Effector memory CD4-positive, alpha-beta T cell (primary cell): ENCODE measurements around the gene NCMAP.

Experiments
- DNase-seq, 3 donors: peaks; one replicate each; pipeline ENCODE4 v3.0.0-alpha.2; 2020
- H3K27ac ChIP-seq: 2 replicates; pipeline ENCODE4 v1.7.0; 2013; ENCODE audit warnings: mild to moderate bottlenecking, low read length, moderate library complexity; ENCODE audit not compliant: insufficient read depth, poor library complexity, severe bottlenecking
- H3K27me3 ChIP-seq: replicated peaks from 2 replicates; pipeline ENCODE4 v1.7.0; 2013; ENCODE audit warnings: mild to moderate bottlenecking, low read length; ENCODE audit not compliant: insufficient read depth, control insufficient read depth, poor library complexity, severe bottlenecking
- H3K36me3 ChIP-seq: 2 replicates; pipeline ENCODE4 v1.7.0; 2013; ENCODE audit warnings: mild to moderate bottlenecking, low read length, moderate library complexity; ENCODE audit not compliant: control insufficient read depth, insufficient read depth
- H3K4me1 ChIP-seq: 2 replicates; pipeline ENCODE4 v1.7.0; 2013; ENCODE audit warnings: low read length, mild to moderate bottlenecking; ENCODE audit not compliant: control insufficient read depth, insufficient read depth, poor library complexity, severe bottlenecking
- H3K4me3 ChIP-seq: 2 replicates; pipeline ENCODE4 v1.7.0; 2013; ENCODE audit warnings: low read length, low read depth, mild to moderate bottlenecking; ENCODE audit not compliant: insufficient read depth, poor library complexity, severe bottlenecking
- H3K9me3 ChIP-seq: 2 replicates; pipeline ENCODE4 v1.7.0; 2013; ENCODE audit warnings: mild to moderate bottlenecking, low read length, moderate library complexity; ENCODE audit not compliant: control insufficient read depth

Gene NCMAP

GRCh38 chr1:24639094-24639493, 83.2 kb downstream of the NCMAP start:
- no peak for DNase-seq
- Histone ChIP-seq H3K4me1 (peaks cover 7% of the 10 kb centered on the region), H3K36me3 (no peaks in the 10 kb centered on the region), H3K27ac (no peak overlapping the region), H3K9me3 (no peaks in the 10 kb centered on the region), H3K4me3 (no peak overlapping the region), H3K27me3 (no peaks in the 10 kb centered on the region)

- DNase-seq, result no peak
- no peak overlapping the region for H3K27ac ChIP-seq
- H3K4me3 ChIP-seq, result no peak overlapping the region
- H3K9me3 ChIP-seq, result no peaks in the 10 kb centered on the region
- H3K4me1 ChIP-seq, result peaks cover 15% of the 10 kb centered on the region
- H3K36me3 ChIP-seq, result no peaks in the 10 kb centered on the region
- H3K27me3 ChIP-seq, result no peaks in the 10 kb centered on the region
Observed at GRCh38 chr1:24639881-24640280, 84.0 kb downstream of the NCMAP start.

- Histone ChIP-seq H3K36me3 (no peaks in the 10 kb centered on the region), H3K4me1 (peaks cover 19% of the 10 kb centered on the region), H3K27me3 (no peaks in the 10 kb centered on the region), H3K4me3 (no peak overlapping the region), H3K9me3 (no peaks in the 10 kb centered on the region), H3K27ac (no peak overlapping the region)
- no peak for DNase-seq
Observed at GRCh38 chr1:24640288-24640687, 84.4 kb downstream of the NCMAP start.

GRCh38 chr1:24641646-24642151, 85.8 kb downstream of the NCMAP start:
- Histone ChIP-seq H3K4me3 (peak overlapping the region; percentile 90), H3K4me1 (peaks cover 23% of the 10 kb centered on the region), H3K36me3 (peaks cover 14% of the 10 kb centered on the region), H3K27ac (peak overlapping the region; percentile 99), H3K27me3 (no peaks in the 10 kb centered on the region), H3K9me3 (no peaks in the 10 kb centered on the region)
- no peak for DNase-seq

- Histone ChIP-seq H3K36me3 (peaks cover 23% of the 10 kb centered on the region), H3K27me3 (no peaks in the 10 kb centered on the region), H3K27ac (peak within 1 kb of the TSS; percentile 99), H3K9me3 (no peaks in the 10 kb centered on the region), H3K4me1 (peaks cover 23% of the 10 kb centered on the region), H3K4me3 (peak within 1 kb of the TSS; percentile 96)
- peak; percentile 99 to 100 (median 99) for DNase-seq
Observed at GRCh38 chr1:24642481-24643362, 86.8 kb downstream of the NCMAP start, which contains the start of gene SRRM1. Gene SRRM1, plus strand, starts transcription at chr1:24643302. Its CDS starts 25 bp downstream, at chr1:24643327.

- peak overlapping the region; percentile 93 for H3K27ac ChIP-seq
- peaks cover 23% of the 10 kb centered on the region for H3K4me1 ChIP-seq
- H3K9me3 ChIP-seq, result no peaks in the 10 kb centered on the region
- H3K36me3 ChIP-seq, result peaks cover 31% of the 10 kb centered on the region
- H3K4me3 ChIP-seq, result peak overlapping the region; percentile 96
- DNase-seq, result no peak
- no peaks in the 10 kb centered on the region for H3K27me3 ChIP-seq
Observed at GRCh38 chr1:24643363-24644099, 87.6 kb downstream of the NCMAP start.

GRCh38 chr1:24644100-24644384, 88.2 kb downstream of the NCMAP start:
- peak overlapping the region; percentile 93 for H3K27ac ChIP-seq
- no peaks in the 10 kb centered on the region for H3K27me3 ChIP-seq
- no peak for DNase-seq

GRCh38 chr1:24648919-24649318, 93.0 kb downstream of the NCMAP start:
- Histone ChIP-seq H3K27me3 (no peaks in the 10 kb centered on the region), H3K27ac (no peak overlapping the region), H3K4me1 (peaks cover 16% of the 10 kb centered on the region), H3K9me3 (no peaks in the 10 kb centered on the region), H3K36me3 (peaks cover 83% of the 10 kb centered on the region), H3K4me3 (no peak overlapping the region)
- DNase-seq, result no peak

More at GRCh38 chr1:24644100-24644384, 88.2 kb downstream of the NCMAP start:
- peaks cover 36% of the 10 kb centered on the region for H3K36me3 ChIP-seq
- H3K4me3 ChIP-seq, result peak overlapping the region; percentile 96
- H3K9me3 ChIP-seq, result no peaks in the 10 kb centered on the region
- H3K4me1 ChIP-seq, result peaks cover 23% of the 10 kb centered on the region

GRCh38 chr1:24652382-24652781, 96.5 kb downstream of the NCMAP start:
- Histone ChIP-seq H3K4me1 (no peaks in the 10 kb centered on the region), H3K4me3 (no peak overlapping the region), H3K27me3 (no peaks in the 10 kb centered on the region), H3K9me3 (no peaks in the 10 kb centered on the region), H3K27ac (no peak overlapping the region), H3K36me3 (peaks cover 98% of the 10 kb centered on the region)
- no peak for DNase-seq

- no peaks in the 10 kb centered on the region for H3K9me3 ChIP-seq
- no peak overlapping the region for H3K4me3 ChIP-seq
- H3K27me3 ChIP-seq, result no peaks in the 10 kb centered on the region
- no peak for DNase-seq
- H3K4me1 ChIP-seq, result no peaks in the 10 kb centered on the region
- no peak overlapping the region for H3K27ac ChIP-seq
- peaks cover 95% of the 10 kb centered on the region for H3K36me3 ChIP-seq
Observed at GRCh38 chr1:24654010-24654409, 98.1 kb downstream of the NCMAP start.
